B cell (primary cell): ENCODE measurements around the gene DUS2. TPM values are rescaled to one million over a fixed set of nuclear protein-coding genes. Genes with fewer than 3 reads are reported as not detected.

Source experiments
- ATAC-seq: fragments of 200-7000 bp; cut with Tn5 transposase; one replicate; pipeline ENCODE4 v1.10.0; 2021; ENCODE audit warnings: low read depth, mild to moderate bottlenecking, moderate number of reproducible peaks, moderate library complexity
- CTCF ChIA-PET: fragments of 350-600 bp; sonication (Branson Sonifier 250); formaldehyde crosslinking; loops from one replicate; lab custom pipeline; 2021; ENCODE audit warnings: antibody characterized with exemption, inconsistent platforms; lab: Charles Lee
- POLR2A ChIA-PET: fragments of 350-600 bp; sonication (Branson Sonifier 250); formaldehyde crosslinking; loops from one replicate; lab custom pipeline; 2021; ENCODE audit warnings: antibody characterized with exemption; lab: Charles Lee
- DNase-seq: peaks from one replicate; pipeline ENCODE4 v3.0.0; 2013
- H2AFZ ChIP-seq: 2 replicates; pipeline ENCODE4 v1.6.1; 2012; ENCODE audit warnings: mild to moderate bottlenecking, low read depth, low read length; ENCODE audit not compliant: insufficient read depth, poor library complexity, severe bottlenecking
- H3K27ac ChIP-seq, 2 donors: 1 replicate in 1 of 2; 2 replicates in 1 of 2; pipeline ENCODE4 v1.5.1; 2012 to 2013; ENCODE audit warnings: low read length in 2 of 2, mild to moderate bottlenecking in 2 of 2, moderate library complexity in 1 of 2
- H3K27me3 ChIP-seq, 4 experiments: fragments of 200-600 bp in 1 of 4; sonication (generic) in 1 of 4; replicated peaks in 1 of 4; 1 replicate in 2 of 4; 2 replicates in 2 of 4; pipeline versions ENCODE4 v1.6.1 to v1.7.0; 2013 to 2016; ENCODE audit warnings: low read length in 3 of 4, mild to moderate bottlenecking in 2 of 4, mixed read lengths in 1 of 4, moderate library complexity in 1 of 4; ENCODE audit not compliant: insufficient read depth in 4 of 4, control insufficient read depth in 3 of 4; ENCODE audit errors: control extremely low read depth in 1 of 4
- H3K36me3 ChIP-seq, 2 experiments: replicated peaks in 1 of 2; 1 replicate in 1 of 2; 2 replicates in 1 of 2; pipeline versions ENCODE4 v1.6.1 to v1.7.1; 2013; ENCODE audit warnings: low read length in 1 of 2; ENCODE audit not compliant: insufficient read depth in 2 of 2, control insufficient read depth in 1 of 2; ENCODE audit errors: control extremely low read depth in 1 of 2, extremely low read depth in 1 of 2
- H3K4me1 ChIP-seq, 2 donors: fragments of 200-600 bp in 1 of 2; sonication (generic) in 1 of 2; 1 replicate in 1 of 2; 2 replicates in 1 of 2; pipeline versions ENCODE4 v1.5.1 to v1.6.1; 2013 to 2017; ENCODE audit warnings: low read length in 2 of 2; ENCODE audit not compliant: control insufficient read depth in 2 of 2, insufficient read depth in 2 of 2
- H3K4me2 ChIP-seq: replicated peaks from 2 replicates; pipeline ENCODE3; 2012; ENCODE audit warnings: mild to moderate bottlenecking, low read depth, low read length; ENCODE audit not compliant: poor library complexity, severe bottlenecking
- H3K4me3 ChIP-seq, 5 experiments: fragments of 200-600 bp in 1 of 5; sonication (generic) in 1 of 5; 1 replicate in 3 of 5; 2 replicates in 2 of 5; pipeline versions ENCODE4 v1.5.1 to v1.7.0; 2011 to 2016; ENCODE audit warnings: low read length in 4 of 5, mild to moderate bottlenecking in 4 of 5, low read depth in 2 of 5, control low read depth in 1 of 5, moderate library complexity in 1 of 5; ENCODE audit not compliant: insufficient read depth in 1 of 5; ENCODE audit errors: control extremely low read depth in 1 of 5, extremely low read depth in 1 of 5
- H3K79me2 ChIP-seq: fragments of 200-600 bp; sonication (generic); one replicate; pipeline ENCODE4 v1.6.0; 2016; ENCODE audit warnings: low read length; ENCODE audit not compliant: control insufficient read depth, insufficient read depth
- H3K9ac ChIP-seq: fragments of 200-600 bp; sonication (generic); 2 replicates; pipeline ENCODE4 v1.6.1; 2017; ENCODE audit warnings: mild to moderate bottlenecking, low read length, moderate library complexity
- H3K9me3 ChIP-seq, 3 donors: one replicate each; pipeline versions ENCODE4 v1.6.1 to v1.7.1; 2013; ENCODE audit warnings: low read length in 2 of 3; ENCODE audit not compliant: control insufficient read depth in 2 of 3, insufficient read depth in 1 of 3; ENCODE audit errors: control extremely low read depth in 1 of 3
- H4K20me1 ChIP-seq: 2 replicates; pipeline ENCODE4 v1.6.0; 2012; ENCODE audit warnings: mild to moderate bottlenecking, low read length; ENCODE audit not compliant: insufficient read depth, control insufficient read depth, poor library complexity, severe bottlenecking
- H3K27ac Mint-ChIP-seq: one replicate; pipeline ENCODE4 v1.8.0; 2021; ENCODE audit warnings: mixed read lengths
- H3K27me3 Mint-ChIP-seq: one replicate; pipeline ENCODE4 v1.8.0; 2021; ENCODE audit warnings: mixed read lengths
- H3K4me1 Mint-ChIP-seq: one replicate; pipeline ENCODE4 v1.8.0; 2021; ENCODE audit warnings: mixed read lengths
- H3K4me3 Mint-ChIP-seq: one replicate; pipeline ENCODE4 v1.8.0; 2021; ENCODE audit warnings: mixed read lengths
- H3K9me3 Mint-ChIP-seq: one replicate; pipeline ENCODE4 v1.8.0; 2022; ENCODE audit warnings: mixed read lengths; ENCODE audit not compliant: insufficient read depth
- CTCF ChIP-seq: fragments of 200-600 bp; IDR thresholded peaks from one replicate; pipeline ENCODE4 v1.8.0; 2022; ENCODE audit warnings: antibody characterized with exemption, mild to moderate bottlenecking
- EZH2 ChIP-seq: IDR thresholded peaks from 2 replicates; pipeline ENCODE4 v1.6.1; 2012; ENCODE audit warnings: borderline replicate concordance, low read depth, mild to moderate bottlenecking, moderate library complexity, low read length; ENCODE audit not compliant: insufficient read depth, poor library complexity, severe bottlenecking
- WGBS: methylation state at CpG from one replicate; pipeline ENCODE4 v1.1.5; 2013; ENCODE audit warnings: missing lambda C conversion rate; ENCODE audit not compliant: insufficient coverage; 5-methylcytosine and 5-hydroxymethylcytosine counted together
- intact Hi-C: fragments of 100-400 bp; cut with micrococcal nuclease; formaldehyde crosslinking; loops from one replicate; pipeline ENCODE4 v1.10.0; 2022
- polyA plus RNA-seq: library from polyadenylated mRNA; depleted of rRNA; stranded (reverse); fragments of >200 nt; gene quantifications from 2 replicates; pipeline ENCODE4 v1.2.3, GENCODE V29; 2012
- total RNA-seq, 2 donors: library from RNA; stranded (reverse); fragments of 120-200 nt in 1 of 2; gene quantifications; 1 replicate in 1 of 2; 2 replicates in 1 of 2; pipeline versions ENCODE4 v1.2.3 to v1.2.4, GENCODE V29; 2013 to 2022

The DUS2 gene
- total and polyA plus RNA-seq, 2 donors (not counting 1 experiment from before 2014, with no cell fraction given): 61.1 to 93.0 TPM

- peaks cover 24% of the 10 kb centered on the region for H3K4me1 Mint-ChIP-seq
- H3K4me3 ChIP-seq: no peak overlapping the region
- H3K27me3 ChIP-seq: peaks cover 0 to 3% (median 0%) of the 10 kb centered on the region in 4 experiments
- H3K27ac ChIP-seq: no peak overlapping the region
- no peaks in the 10 kb centered on the region for H3K36me3 ChIP-seq
- peaks cover 19 to 31% of the 10 kb centered on the region in 2 donors for H3K4me1 ChIP-seq
- no peak overlapping the region for H2AFZ ChIP-seq
- H3K27me3 Mint-ChIP-seq: no peaks in the 10 kb centered on the region
- POLR2A ChIA-PET: no interaction called here
- CTCF ChIA-PET: interaction anchor here (1.2 to 28.7 kb wide), 2 partner anchors 17 to 60 kb away, joined by 3 to 320 read pairs; no protein-coding TSS in a partner anchor
- H3K9me3 Mint-ChIP-seq: no peaks in the 10 kb centered on the region
- H3K4me2 ChIP-seq: no peak overlapping the region
- intact Hi-C loops: no loop called here
- TF ChIP-seq CTCF (no peak), EZH2 (no peak)
- DNase-seq (no peak), ATAC-seq (no peak)
- no peaks in the 10 kb centered on the region for H3K9me3 ChIP-seq
- H3K27ac Mint-ChIP-seq: no peak overlapping the region
- no peaks in the 10 kb centered on the region for H4K20me1 ChIP-seq
- H3K4me3 Mint-ChIP-seq: no peak overlapping the region
- peaks cover 5% of the 10 kb centered on the region for H3K79me2 ChIP-seq
- H3K9ac ChIP-seq: no peak overlapping the region
- WGBS: 98% methylated on average over 42 of the region's 49 CpGs
Observed at GRCh38 chr16:67982011-67982696, 40.9 kb upstream of the DUS2 start.

GRCh38 chr16:67986949-67987348, 36.1 kb upstream of the DUS2 start:
- CTCF ChIA-PET: interaction anchor here (1.1 to 28.7 kb wide), 3 partner anchors 9 to 55 kb away, joined by 3 to 320 read pairs (median 4); no protein-coding TSS in a partner anchor
- Mint-ChIP-seq H3K4me3 (no peak overlapping the region), H3K27ac (no peak overlapping the region), H3K4me1 (peaks cover 54% of the 10 kb centered on the region), H3K27me3 (no peaks in the 10 kb centered on the region), H3K9me3 (no peaks in the 10 kb centered on the region)
- no peak for TF ChIP-seq EZH2
- no peak for TF ChIP-seq CTCF
- peaks cover 20% of the 10 kb centered on the region for H3K79me2 ChIP-seq
- H4K20me1 ChIP-seq: no peaks in the 10 kb centered on the region
- no peak overlapping the region for H2AFZ ChIP-seq
- intact Hi-C loops: no loop called here
- ATAC-seq (no peak), DNase-seq (no peak)
- no peaks in the 10 kb centered on the region for H3K27me3 ChIP-seq
- POLR2A ChIA-PET: interaction anchor here (1.9 kb wide), 1 partner anchor 54 kb away, joined by 4 read pairs; no protein-coding TSS in a partner anchor
- H3K36me3 ChIP-seq: peaks cover 0 to 12% of the 10 kb centered on the region in 2 experiments
- H3K4me1 ChIP-seq: peaks cover 19 to 31% of the 10 kb centered on the region in 2 donors
- no peaks in the 10 kb centered on the region for H3K9me3 ChIP-seq
- no peak overlapping the region for H3K9ac ChIP-seq
- no peak overlapping the region for H3K4me2 ChIP-seq
- no peak overlapping the region for H3K27ac ChIP-seq
- WGBS: 91% methylated on average over 3 of the region's 5 CpGs
- no peak overlapping the region for H3K4me3 ChIP-seq
